Activated CD4-positive, alpha-beta T cell treated with anti-CD3 and anti-CD28 coated beads for 48 hours (primary cell): Measurements from ENCODE around the gene TNFAIP8.

Source experiments
- DNase-seq: peaks from one replicate; pipeline ENCODE4 v3.0.0-alpha.2; 2020

The TNFAIP8 gene

GRCh38 chr5:119329666-119330065, 26.2 kb upstream of the TNFAIP8 start:
- DNase-seq, result no peak

- DNase-seq, result peak; percentile 72
Observed at GRCh38 chr5:119330367-119331183, 25.2 kb upstream of the TNFAIP8 start.

- no peak for DNase-seq
Observed at GRCh38 chr5:119331566-119332095, 24.2 kb upstream of the TNFAIP8 start.

DNA sequence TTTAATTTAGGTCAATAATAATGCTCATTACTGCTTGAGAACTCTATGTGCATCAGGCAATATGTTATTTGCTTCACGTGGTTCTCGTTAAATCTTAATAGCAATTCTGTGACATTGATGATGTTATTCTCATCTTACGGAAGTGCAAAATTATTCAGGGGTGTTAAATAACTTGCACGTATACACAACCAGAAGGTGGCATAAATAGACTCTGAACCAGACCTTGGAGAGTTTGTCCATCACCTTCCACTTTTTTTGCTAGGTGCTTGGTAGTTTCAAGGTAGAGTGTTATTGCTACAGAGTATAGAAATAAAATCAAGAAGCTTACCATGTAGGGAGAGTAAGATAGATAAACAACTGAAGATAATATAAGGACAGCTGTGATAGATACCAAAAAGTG, 23.6 kb upstream of the TNFAIP8 start:
- DNase-seq, result no peak

DNA sequence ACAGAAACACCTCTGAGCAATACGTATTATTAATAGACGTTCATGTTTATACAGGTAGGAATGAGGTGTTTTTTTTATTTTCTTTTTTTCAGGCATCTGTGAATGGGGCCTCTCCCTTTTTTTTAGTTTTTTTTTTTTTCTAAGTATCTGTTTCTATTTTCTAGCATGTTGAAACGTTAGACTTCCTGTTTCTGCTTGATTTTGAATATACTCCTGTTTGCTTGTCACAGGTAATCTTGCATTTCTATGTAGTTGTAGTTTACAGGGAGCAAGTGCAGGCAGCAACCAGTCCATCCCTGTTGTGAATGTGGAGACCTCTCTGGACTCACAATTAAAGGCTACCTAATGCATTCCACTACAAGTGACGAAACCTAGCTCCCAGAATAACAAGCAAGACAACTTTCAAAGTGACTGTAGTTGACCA, 22.8 kb upstream of the TNFAIP8 start:
- DNase-seq, result no peak

GRCh38 chr5:119333421-119333851, 22.4 kb upstream of the TNFAIP8 start:
- no peak for DNase-seq

DNA sequence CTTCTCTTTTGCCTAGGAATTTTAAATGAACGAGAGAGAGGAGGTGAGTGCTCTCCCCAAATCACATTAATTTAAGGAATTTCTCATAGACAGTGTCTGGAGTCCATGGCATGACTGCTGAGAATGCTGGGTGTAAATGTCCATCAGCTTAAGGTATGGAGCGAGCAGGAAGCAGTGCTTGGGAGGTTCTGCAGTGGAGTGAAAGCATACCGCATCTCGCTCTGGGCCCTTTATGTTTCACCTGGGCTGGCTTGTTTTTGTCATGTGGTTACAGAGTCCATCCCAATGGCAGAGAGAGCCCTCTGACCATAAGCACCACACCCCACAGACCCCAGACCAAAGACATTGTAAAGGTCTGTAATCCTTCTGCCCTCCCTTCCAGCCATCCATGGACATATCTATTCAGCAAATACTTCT, 20.6 kb upstream of the TNFAIP8 start:
- no peak for DNase-seq

DNA sequence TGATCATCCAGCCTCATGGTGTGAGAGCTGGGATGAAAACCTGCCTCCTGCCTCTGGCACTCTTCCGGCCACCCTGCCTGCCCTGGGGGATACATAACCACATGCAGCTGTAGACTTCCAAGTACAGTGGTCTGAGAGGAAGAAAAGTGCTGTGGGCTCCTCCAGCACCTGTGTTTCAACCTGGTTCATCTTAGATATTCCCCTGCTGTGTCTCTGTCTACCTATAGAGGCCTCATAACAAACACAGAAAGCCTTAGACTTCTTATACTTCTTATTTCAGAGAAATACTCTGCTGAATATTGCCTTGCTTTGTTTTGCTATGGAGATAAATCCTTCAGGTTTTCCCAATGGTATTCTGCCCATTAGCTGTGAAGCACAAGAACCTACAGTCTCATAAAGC, 19.6 kb upstream of the TNFAIP8 start:
- DNase-seq, result no peak

DNA sequence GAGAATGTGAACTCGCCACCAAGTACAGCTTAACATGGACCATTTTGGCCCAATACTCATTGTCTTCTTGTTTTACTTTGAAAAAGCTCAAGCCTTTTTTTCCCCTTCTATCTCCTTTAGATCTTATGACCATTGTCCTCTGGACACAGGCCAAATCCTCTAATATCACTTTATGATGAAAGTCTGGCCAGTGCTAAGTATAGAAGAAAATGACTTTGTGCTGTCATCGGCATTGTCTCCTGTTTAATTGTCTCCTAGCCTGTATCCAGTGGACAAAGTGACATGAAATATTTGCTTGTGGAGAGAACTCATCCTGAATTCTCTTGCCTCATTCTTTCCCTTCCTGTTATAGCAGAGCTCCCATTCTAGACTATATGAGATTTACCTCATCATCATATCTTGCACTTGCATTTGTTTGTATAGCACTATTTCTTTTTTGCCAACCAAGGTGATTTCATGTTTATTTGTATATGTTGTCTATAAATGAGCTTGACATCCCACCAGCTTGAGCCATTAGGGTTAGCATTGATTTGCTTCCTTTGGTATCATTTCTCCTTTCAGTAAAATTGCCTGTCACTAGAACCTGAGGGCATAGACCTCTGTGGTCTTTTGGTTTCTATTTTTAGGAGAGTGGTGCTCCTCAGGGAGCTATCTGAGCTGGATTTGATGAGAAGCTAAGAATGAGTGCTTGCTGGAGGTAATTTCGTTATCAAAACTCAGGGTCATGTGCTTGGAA, 18.8 kb upstream of the TNFAIP8 start:
- DNase-seq, result no peak

DNA sequence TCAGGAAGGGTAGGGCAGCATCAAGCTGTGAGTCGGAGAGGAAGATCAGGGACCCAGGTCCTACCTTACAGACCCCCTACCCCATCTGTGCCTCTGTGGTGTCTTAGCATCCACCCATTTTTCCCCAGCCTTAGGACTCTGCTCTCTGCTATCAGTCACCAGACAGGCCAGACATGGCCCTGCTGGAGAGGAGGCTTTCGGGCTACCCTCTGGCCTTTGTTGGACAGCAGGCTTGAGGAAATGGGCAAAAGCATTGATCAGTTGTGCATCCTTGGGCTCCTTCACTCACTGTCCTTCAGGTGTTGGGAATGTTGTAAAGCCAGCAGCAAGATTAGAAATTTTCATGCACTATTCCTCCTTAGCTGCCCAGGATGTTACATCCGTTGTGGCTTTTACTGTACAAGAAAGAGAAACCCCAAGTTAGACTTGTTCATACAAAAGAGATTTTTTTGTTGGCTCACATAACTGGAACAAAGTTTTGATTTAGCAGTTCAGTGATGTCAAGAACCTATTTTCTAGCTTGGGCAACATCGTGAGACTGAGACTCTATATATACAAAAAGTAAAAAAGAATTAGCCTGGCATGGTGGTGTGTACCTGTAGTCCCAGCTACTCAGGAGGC, 17.4 kb upstream of the TNFAIP8 start:
- no peak for DNase-seq

GRCh38 chr5:119339344-119339743, 16.5 kb upstream of the TNFAIP8 start:
- no peak for DNase-seq

- peak; percentile 41 for DNase-seq
Observed at GRCh38 chr5:119339965-119340364, 15.9 kb upstream of the TNFAIP8 start.

DNA sequence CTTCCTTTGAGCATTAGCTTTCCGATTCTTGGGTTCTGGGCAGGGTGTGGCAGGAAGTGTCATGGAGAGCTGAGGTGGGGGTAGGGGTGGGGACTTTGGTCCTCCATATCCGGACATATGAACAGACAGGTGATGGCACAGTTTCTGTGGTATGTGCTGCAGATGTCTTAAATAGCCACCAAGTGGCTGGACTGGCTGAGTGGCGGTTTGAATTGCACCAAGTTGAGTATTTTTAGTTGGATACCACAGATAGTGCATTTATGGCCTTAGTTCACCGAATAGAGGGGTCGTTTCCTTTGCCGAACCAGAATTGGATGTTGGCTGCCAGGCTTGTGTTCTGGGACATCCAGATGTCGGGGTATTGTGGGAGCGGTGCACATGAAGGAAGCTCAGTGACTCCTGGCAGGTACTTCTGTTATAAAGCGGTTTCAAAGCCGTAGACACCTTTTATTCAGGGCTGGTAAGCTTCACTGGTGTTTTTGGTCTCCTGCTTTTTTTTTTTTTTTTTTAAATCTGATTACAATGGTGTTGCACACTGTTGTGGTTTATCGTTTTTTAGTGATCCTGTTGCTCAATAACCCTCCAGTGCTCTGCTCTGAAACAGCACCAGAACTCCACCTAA, 15.1 kb upstream of the TNFAIP8 start:
- DNase-seq, result peak; percentile 62

DNA sequence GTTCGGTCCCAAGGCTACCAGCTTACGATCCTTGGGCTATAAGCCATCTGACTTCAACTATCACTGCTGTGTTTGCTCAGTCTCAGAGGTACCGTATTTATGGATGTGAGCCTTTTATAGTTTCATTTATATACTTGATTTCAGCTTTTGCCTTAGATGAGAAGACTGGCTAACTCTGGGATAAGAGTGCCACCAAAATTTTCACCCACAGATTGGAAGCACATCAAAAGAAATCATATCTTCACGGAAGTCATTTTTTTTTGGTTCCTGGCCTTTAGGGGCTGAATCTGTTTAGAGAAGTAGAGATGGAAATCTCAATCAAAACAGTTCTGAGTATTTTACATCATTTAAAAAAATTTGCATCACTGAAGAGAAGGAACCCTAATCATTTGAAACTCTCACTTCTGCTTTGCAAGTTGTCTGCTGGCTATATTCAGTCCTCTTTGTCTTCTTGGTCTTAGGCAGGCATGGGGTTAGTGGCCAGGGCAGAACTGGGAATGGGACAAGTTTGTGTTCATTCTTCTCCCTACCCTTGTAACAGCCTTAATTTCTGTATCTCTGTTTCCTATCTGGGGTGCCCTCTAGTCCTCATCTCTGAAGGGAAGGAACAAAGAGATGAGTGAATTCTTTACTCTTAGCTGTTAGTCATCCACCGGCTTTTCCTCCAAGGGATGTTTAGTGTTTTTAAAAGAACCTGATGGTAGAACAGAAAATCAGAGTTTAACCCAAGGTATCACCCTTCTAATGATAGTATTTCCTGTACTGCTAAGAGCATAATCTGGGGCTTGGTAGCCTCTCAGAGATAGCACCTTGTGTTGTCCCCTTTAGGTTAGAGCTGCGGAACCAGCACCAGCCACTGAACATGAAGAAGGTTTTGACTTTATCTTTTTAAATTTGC, 14.1 kb upstream of the TNFAIP8 start:
- peak; percentile 25 for DNase-seq

DNA sequence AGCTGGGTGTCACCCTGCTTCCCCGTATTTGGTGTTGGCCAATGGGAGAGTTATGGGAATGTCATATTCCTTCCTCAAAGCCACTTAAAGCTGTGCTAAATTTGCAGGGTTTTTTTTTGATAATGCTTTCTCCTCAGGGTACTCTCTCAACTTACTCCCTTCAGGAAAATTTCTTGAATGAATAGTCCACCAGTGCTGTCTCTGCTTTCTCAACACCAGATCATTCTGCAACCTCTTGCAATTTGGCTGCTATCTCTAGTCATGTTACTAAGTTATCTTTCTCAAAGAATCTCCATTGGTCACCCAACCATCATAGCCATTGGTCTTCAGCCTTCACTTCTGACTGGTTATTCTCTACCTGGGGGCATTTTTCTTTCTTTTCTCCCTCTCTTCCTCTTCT, 13.4 kb upstream of the TNFAIP8 start:
- DNase-seq, result no peak

DNA sequence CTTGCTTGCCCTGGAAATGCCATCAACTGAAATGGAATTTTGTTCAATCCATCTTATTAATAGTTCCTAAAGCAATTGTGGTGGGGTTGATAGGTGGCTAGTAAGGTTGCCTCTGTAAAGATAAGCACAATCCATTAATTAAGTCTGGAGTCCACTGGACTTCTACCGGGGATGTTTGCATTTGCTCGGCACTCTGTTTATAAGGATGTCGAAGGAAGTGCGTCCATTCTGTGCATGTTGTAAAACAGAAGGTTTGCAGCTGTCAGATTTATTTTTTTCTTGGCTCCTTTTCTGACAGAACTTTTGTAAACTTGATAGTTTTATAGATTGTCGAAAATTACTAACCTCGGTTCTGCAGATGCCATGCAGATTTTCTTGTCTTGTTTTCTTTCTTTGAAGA, 12.8 kb upstream of the TNFAIP8 start:
- no peak for DNase-seq

DNA sequence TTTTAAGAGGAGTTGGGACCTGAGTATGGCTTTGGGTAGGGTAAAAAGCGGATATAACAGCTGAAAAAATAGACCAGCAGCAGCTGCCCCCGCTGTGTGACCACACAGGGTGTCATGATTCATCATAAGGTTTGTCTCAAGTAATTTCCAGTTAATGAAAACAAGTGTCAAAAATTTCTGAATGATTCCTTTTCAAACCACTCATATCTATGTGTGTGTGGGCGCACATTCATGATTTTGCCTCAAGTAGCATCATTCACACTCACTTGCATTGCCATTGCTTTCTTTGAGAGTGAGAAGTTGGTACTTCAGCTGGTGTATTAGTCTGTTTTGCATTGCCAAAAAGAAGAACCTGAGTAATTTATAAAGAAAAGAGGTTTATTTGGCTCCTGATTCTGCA, 12.1 kb upstream of the TNFAIP8 start:
- DNase-seq, result peak; percentile 79

DNA sequence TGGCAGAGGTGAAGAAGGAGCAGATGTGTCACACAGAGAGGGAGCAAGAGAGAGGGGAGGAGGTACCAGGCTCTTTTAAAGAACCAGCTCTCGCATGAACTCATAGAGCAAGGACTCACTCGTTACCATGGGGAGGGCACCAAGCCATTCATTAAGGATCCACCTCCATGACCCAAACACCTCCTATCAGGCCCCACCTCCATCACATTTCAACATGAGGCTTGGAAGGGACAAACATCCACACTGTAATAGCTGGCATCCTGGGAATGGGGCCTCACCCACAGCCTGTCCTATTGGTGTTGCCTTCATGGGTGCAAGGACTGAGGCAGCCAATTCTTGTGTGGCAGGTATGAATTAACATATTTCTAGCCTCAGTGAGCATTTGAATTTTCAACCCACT, 11.6 kb upstream of the TNFAIP8 start:
- DNase-seq, result no peak

DNA sequence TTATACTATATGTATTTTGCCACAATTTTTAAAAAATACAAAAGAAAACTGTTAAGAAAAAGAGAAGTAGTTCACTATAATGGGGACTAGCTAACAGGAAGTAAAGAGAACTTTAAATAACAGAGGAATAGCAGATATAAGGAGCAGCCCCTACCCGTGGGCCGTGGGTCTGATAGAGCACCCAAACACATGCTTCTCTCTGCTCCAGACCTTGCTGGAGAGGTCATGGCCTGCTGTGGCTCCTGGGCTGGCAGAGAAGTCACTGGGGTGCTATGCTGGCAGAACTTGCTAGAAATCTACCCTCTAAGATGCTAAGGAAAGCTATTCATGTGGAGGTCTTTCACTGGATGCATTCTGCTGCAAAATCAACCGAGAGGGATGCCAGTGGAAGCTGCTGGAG, 10.0 kb upstream of the TNFAIP8 start:
- no peak for DNase-seq

GRCh38 chr5:119346394-119346793, 9.4 kb upstream of the TNFAIP8 start:
- no peak for DNase-seq

GRCh38 chr5:119347574-119347973, 8.2 kb upstream of the TNFAIP8 start:
- DNase-seq, result no peak

DNA sequence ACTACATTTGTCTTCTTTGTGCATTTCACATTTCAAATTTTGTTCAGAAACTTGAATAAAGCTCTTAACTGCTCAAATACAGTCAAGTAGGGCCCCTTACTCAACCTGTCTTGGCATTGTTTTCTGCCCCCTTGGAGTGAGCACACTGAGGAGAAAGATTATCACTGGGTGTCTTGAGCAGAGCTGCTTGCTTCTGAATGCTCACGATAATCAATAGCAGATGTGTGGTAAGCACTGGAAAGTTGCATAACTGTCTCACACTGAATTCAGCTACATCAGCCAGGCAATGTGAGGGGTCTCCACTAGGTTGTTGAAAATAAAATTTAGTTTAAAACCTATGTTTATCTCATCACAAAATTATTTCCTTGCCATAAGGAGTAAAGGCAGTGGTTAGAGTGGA, 7.8 kb upstream of the TNFAIP8 start:
- DNase-seq, result no peak
